Nephron (organoid): ENCODE results near the gene STIP1.

ENCODE experiments used
- H3K27ac Mint-ChIP-seq, 3 experiments: 2 replicates each; pipeline ENCODE4 v1.8.0; 2020; ENCODE audit warnings: mixed read lengths in 3 of 3, mild to moderate bottlenecking in 2 of 3, moderate library complexity in 1 of 3
- H3K27me3 Mint-ChIP-seq: 2 replicates; pipeline ENCODE4 v1.8.0; 2021; ENCODE audit warnings: low read depth, mild to moderate bottlenecking, moderate library complexity, mixed read lengths
- H3K36me3 Mint-ChIP-seq: 2 replicates; pipeline ENCODE4 v1.8.0; 2020; ENCODE audit warnings: low read depth, mixed read lengths
- H3K4me1 Mint-ChIP-seq: 2 replicates; pipeline ENCODE4 v1.8.0; 2020; ENCODE audit warnings: mixed read lengths
- H3K4me3 Mint-ChIP-seq, 3 experiments: 2 replicates each; pipeline ENCODE4 v1.8.0; 2020; ENCODE audit warnings: mild to moderate bottlenecking in 3 of 3, mixed read lengths in 3 of 3, moderate library complexity in 2 of 3
- H3K9me3 Mint-ChIP-seq: 2 replicates; pipeline ENCODE4 v1.8.0; 2020; ENCODE audit warnings: mixed read lengths
- TF ChIP-seq, protein P1 (sequence below), 3 experiments: fragments of 200-600 bp; sonication (generic); IDR thresholded peaks; one replicate each; pipeline ENCODE4 v1.5.0; 2021; ENCODE audit warnings: antibody characterized with exemption in 3 of 3; ENCODE audit not compliant: unreplicated experiment in 3 of 3

STIP1 gene

DNA sequence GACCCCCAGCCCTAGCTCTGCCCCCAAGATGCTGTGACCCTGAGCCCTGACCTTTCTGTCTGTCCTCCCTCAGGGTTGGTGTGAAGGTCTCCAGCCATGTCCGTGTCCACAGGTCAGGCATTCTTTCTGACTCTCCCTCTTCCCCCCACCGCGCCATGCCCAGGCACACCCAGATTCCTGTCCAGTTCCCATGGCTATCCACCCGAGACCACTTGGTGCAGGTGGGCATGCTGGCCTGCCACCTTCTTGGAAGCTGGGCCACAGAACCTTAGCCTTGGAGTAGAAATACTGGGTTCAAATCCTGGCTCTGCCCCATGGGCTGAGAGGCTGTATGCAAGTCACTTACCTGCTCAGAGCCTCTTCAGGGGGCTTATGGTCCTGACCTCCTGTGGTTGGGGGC, 63.1 kb downstream of the STIP1 start:
- Mint-ChIP-seq H3K27me3 (no peaks in the 10 kb centered on the region), H3K27ac (peak overlapping the region in 1 of 3 experiments; percentile 41), H3K4me1 (peaks cover 19% of the 10 kb centered on the region), H3K9me3 (no peaks in the 10 kb centered on the region), H3K4me3 (peak overlapping the region; percentile 55 to 93 (median 89)), H3K36me3 (peaks cover 3% of the 10 kb centered on the region)
- TF ChIP-seq, protein P1, sequence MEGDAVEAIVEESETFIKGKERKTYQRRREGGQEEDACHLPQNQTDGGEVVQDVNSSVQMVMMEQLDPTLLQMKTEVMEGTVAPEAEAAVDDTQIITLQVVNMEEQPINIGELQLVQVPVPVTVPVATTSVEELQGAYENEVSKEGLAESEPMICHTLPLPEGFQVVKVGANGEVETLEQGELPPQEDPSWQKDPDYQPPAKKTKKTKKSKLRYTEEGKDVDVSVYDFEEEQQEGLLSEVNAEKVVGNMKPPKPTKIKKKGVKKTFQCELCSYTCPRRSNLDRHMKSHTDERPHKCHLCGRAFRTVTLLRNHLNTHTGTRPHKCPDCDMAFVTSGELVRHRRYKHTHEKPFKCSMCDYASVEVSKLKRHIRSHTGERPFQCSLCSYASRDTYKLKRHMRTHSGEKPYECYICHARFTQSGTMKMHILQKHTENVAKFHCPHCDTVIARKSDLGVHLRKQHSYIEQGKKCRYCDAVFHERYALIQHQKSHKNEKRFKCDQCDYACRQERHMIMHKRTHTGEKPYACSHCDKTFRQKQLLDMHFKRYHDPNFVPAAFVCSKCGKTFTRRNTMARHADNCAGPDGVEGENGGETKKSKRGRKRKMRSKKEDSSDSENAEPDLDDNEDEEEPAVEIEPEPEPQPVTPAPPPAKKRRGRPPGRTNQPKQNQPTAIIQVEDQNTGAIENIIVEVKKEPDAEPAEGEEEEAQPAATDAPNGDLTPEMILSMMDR (IDR thresholded peaks at IDR 0.05; ENCODE audit: unreplicated experiment in 3 of 3): no peak

DNA sequence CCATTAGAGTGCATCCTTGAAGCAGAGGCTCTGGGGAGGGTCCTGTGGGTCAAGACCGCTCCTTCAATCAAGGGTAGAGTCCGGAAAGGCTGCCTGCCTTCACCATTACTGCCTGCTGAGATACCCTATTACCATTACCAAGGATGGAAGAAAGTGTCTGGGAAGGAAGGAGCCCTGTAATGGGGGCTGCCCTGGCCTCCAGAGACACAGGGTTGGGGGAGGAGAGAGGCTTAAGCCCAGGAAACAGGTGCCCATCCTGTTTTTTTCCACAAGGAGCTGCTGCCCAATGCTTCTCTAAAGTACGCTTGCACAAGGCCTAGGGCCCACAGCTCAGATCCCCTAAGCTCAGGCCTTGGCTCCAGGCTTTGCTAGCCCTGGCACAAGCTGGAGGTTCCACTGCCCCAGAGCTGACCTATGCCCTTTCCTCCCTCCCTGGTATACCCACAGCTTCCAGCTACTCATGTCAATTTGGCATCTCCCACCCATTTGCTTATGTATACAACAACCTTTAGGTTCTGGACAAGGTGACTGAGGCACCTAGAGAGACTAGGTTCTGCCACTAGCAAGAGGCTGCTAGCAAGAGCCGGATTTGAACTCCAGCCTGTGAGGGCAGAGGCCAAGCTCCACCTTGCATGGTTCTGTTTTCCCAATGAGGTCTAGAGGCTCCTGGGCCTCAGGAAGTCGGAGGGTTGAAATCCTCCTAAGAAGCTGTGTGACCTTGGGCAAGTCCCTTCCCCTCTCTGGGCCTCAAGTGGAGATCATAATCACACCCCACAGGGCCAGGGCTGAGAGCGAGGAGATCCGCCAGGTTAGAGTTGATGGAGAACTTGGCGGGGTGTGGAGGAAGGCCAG, 63.8 kb downstream of the STIP1 start:
- peak overlapping the region in 2 of 3 experiments; percentile 41 to 72 for H3K27ac Mint-ChIP-seq

DNA sequence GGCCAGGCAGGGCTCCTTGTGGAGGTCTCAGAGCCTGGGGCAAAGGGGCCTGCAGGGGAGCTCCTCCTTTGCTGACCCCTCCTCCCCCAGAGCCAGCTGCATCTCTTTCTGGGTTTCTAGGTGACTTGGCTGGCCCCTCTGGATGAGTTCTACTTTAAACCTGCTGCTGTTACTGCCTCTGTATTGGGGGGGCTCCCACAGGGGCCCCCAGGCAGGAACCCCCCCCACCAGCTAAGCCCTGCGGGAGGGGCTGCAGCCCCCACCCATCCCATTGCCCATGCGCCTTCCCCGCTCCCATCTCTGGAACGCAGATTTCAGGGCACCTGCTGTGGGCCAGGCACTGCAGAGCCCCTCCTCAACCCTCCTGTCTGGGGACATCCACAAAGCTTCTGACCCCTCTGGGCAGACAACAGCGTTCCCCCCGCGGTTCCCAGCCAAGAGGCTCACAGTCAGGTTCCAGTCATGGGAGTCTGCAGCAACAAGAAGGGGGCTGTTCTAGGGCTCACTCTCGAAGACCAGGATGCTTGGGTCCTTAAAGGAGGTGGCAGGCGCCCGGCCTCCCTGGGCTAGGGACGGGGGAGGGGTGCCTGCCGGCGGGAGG, 64.5 kb downstream of the STIP1 start:
- Mint-ChIP-seq H3K27me3 (no peaks in the 10 kb centered on the region), H3K4me1 (peaks cover 19% of the 10 kb centered on the region), H3K27ac (no peak overlapping the region), H3K4me3 (peak overlapping the region; percentile 80 to 89 (median 83)), H3K36me3 (peaks cover 3% of the 10 kb centered on the region), H3K9me3 (no peaks in the 10 kb centered on the region)
- TF ChIP-seq, protein P1 (IDR thresholded peaks at IDR 0.05; ENCODE audit: unreplicated experiment in 3 of 3): no peak

More for the DNA sequence above, 63.8 kb downstream of the STIP1 start:
- peaks cover 19% of the 10 kb centered on the region for H3K4me1 Mint-ChIP-seq
- peaks cover 3% of the 10 kb centered on the region for H3K36me3 Mint-ChIP-seq
- TF ChIP-seq, protein P1 (IDR thresholded peaks at IDR 0.05; ENCODE audit: unreplicated experiment in 3 of 3): no peak
- H3K4me3 Mint-ChIP-seq: peak overlapping the region; percentile 55 to 93 (median 89)
- H3K27me3 Mint-ChIP-seq: no peaks in the 10 kb centered on the region
- H3K9me3 Mint-ChIP-seq: no peaks in the 10 kb centered on the region

DNA sequence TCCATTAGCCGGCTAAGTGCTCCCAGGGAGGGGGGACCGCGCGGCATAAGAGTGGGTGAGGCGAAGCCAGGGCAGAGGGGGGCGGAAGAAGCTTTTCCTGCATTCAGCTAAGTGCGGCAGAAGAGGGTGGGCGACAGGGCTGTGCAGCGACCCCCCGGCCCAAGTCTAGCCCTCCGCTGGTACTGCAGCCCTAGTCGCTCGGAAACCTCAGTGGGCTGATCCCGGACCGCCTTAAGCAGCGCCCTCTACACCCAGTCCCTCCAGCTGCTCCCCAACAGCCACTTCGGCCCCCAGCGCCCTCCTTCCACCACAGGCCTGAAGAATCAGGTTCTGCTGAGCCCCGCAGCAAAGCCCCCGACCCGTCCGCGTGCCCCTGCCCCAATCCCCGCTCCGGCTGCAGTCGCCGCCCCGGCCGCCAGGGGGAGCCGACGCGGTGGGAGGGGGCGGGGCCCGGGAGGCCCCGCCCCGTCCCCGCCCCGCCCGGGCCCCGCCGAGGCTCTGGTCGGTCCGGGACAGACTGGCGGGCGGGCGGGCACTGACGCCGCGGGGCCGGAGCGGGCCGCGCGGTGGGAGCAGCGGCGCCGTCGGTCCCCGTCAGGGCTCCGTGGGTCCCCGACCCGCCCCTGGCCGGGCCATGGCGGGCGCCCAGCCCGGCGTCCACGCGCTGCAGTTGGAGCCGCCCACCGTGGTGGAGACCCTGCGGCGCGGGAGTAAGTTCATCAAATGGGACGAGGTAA, 65.2 kb downstream of the STIP1 start, which contains the start of gene PLCB3:
PLCB3 (plus strand) TSS at position 515 of the 737 bp plus-strand sequence; CDS start at position 635, 120 bp downstream.
- Mint-ChIP-seq H3K4me1 (peaks cover 19% of the 10 kb centered on the region), H3K27me3 (no peaks in the 10 kb centered on the region), H3K36me3 (peaks cover 3% of the 10 kb centered on the region), H3K4me3 (peak within 1 kb of the TSS; percentile 89 to 91 (median 89)), H3K9me3 (no peaks in the 10 kb centered on the region), H3K27ac (peak within 1 kb of the TSS in 1 of 3 experiments; percentile 66)
- TF ChIP-seq, protein P1 (IDR thresholded peaks at IDR 0.05; ENCODE audit: unreplicated experiment in 3 of 3): peak; percentile 75 to 87 (median 83)

DNA sequence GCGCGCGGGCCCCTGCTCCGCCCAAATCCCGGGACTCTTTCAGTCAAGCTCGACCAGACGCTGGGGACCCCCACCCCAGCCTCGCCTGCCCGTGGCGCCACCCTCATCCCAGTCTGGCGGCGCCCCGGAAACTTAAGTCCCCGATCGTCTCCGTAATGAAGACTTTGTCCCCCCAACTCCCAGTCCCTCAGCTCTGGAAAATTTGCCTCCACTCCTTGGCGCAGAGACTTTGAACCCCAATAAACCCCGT, 65.7 kb downstream of the STIP1 start:
- Mint-ChIP-seq H3K4me3 (peak overlapping the region; percentile 89 to 91 (median 89)), H3K9me3 (no peaks in the 10 kb centered on the region), H3K36me3 (peaks cover 3% of the 10 kb centered on the region), H3K27ac (no peak overlapping the region), H3K27me3 (no peaks in the 10 kb centered on the region), H3K4me1 (peaks cover 19% of the 10 kb centered on the region)
- TF ChIP-seq, protein P1 (IDR thresholded peaks at IDR 0.05; ENCODE audit: unreplicated experiment in 3 of 3): no peak
